H9 (cell line): Measurements from ENCODE around the gene KCNH4. TPM values are rescaled to one million over a fixed set of nuclear protein-coding genes. Genes with fewer than 3 reads are reported as not detected.
A peak's percentile ranks its signal among the peaks of the same experiment; 100 is the strongest.

Experiments
- DNase-seq: peaks from one replicate; pipeline ENCODE4 v3.0.0-alpha.2; 2017
- H2AFZ ChIP-seq: one replicate; pipeline ENCODE4 v1.6.1; 2013; ENCODE audit warnings: mild to moderate bottlenecking, low read length, control low read depth, moderate library complexity
- H2AK5ac ChIP-seq: 2 replicates; pipeline ENCODE4 v1.6.1; 2013; ENCODE audit warnings: low read length, control low read depth, mixed read lengths; ENCODE audit not compliant: insufficient read length
- H2BK120ac ChIP-seq: one replicate; pipeline ENCODE4 v1.6.1; 2013; ENCODE audit warnings: low read depth, mild to moderate bottlenecking, low read length, control low read depth, inconsistent platforms; ENCODE audit not compliant: poor library complexity, severe bottlenecking
- H2BK12ac ChIP-seq: 2 replicates; pipeline ENCODE4 v1.6.1; 2013; ENCODE audit warnings: low read length, control low read depth, mixed read lengths, low read depth; ENCODE audit not compliant: insufficient read length
- H2BK15ac ChIP-seq: 2 replicates; pipeline ENCODE4 v1.6.1; 2013; ENCODE audit warnings: low read depth, low read length, control low read depth
- H2BK20ac ChIP-seq: one replicate; pipeline ENCODE4 v1.6.1; 2013; ENCODE audit warnings: low read depth, mild to moderate bottlenecking, low read length, control low read depth, inconsistent platforms; ENCODE audit not compliant: poor library complexity, severe bottlenecking
- H2BK5ac ChIP-seq: 2 replicates; pipeline ENCODE4 v1.6.1; 2013; ENCODE audit warnings: low read length, control low read depth, mixed read lengths; ENCODE audit not compliant: insufficient read length
- H3K14ac ChIP-seq: 2 replicates; pipeline ENCODE4 v1.6.1; 2013; ENCODE audit warnings: low read length, control low read depth; ENCODE audit not compliant: insufficient read depth
- H3K18ac ChIP-seq: 2 replicates; pipeline ENCODE4 v1.6.1; 2013; ENCODE audit warnings: low read depth, mild to moderate bottlenecking, mixed read lengths, low read length, control low read depth; ENCODE audit not compliant: insufficient read length
- H3K23ac ChIP-seq: 2 replicates; pipeline ENCODE4 v1.6.1; 2013; ENCODE audit warnings: low read length, control low read depth, mixed read lengths, low read depth; ENCODE audit not compliant: insufficient read length
- H3K23me2 ChIP-seq: 2 replicates; pipeline ENCODE4 v1.6.1; 2013; ENCODE audit warnings: low read depth, mild to moderate bottlenecking, mixed read lengths, low read length, control low read depth; ENCODE audit not compliant: insufficient read length, poor library complexity, severe bottlenecking
- H3K27ac ChIP-seq: 2 replicates; pipeline ENCODE4 v1.5.1; 2013; ENCODE audit warnings: low read length, control low read depth, mixed read lengths, low read depth; ENCODE audit not compliant: insufficient read length
- H3K27me3 ChIP-seq: 2 replicates; pipeline ENCODE4 v1.6.1; 2013; ENCODE audit warnings: low read length, control low read depth, inconsistent platforms; ENCODE audit not compliant: insufficient read depth
- H3K4ac ChIP-seq: 2 replicates; pipeline ENCODE4 v1.6.1; 2013; ENCODE audit warnings: low read depth, mild to moderate bottlenecking, control low read depth, inconsistent platforms, low read length, moderate library complexity
- H3K4me1 ChIP-seq: 2 replicates; pipeline ENCODE4 v1.6.1; 2013; ENCODE audit warnings: low read length, control low read depth, inconsistent platforms; ENCODE audit not compliant: insufficient read depth
- H3K4me2 ChIP-seq: 2 replicates; pipeline ENCODE4 v1.6.1; 2013; ENCODE audit warnings: low read length, control low read depth, mixed read lengths; ENCODE audit not compliant: insufficient read length, insufficient read depth
- H3K56ac ChIP-seq: 2 replicates; pipeline ENCODE4 v1.6.1; 2013; ENCODE audit warnings: low read depth, mild to moderate bottlenecking, mixed read lengths, low read length, control low read depth; ENCODE audit not compliant: insufficient read length
- H3K79me1 ChIP-seq: 2 replicates; pipeline ENCODE4 v1.6.1; 2013; ENCODE audit warnings: low read depth, mild to moderate bottlenecking, moderate library complexity, low read length, control low read depth, inconsistent platforms; ENCODE audit not compliant: insufficient read depth, poor library complexity, severe bottlenecking
- H3K79me2 ChIP-seq: 2 replicates; pipeline ENCODE4 v1.6.1; 2013; ENCODE audit warnings: low read length, control low read depth, inconsistent platforms; ENCODE audit not compliant: insufficient read depth
- H3K9ac ChIP-seq: 2 replicates; pipeline ENCODE4 v1.6.1; 2013; ENCODE audit warnings: low read length, control low read depth, mixed read lengths; ENCODE audit not compliant: insufficient read length; ENCODE audit errors: extremely low read depth
- H3K9me3 ChIP-seq: one replicate; pipeline ENCODE4 v1.6.1; 2013; ENCODE audit warnings: low read depth, low read length, inconsistent platforms; ENCODE audit not compliant: control insufficient read depth
- H3T11ph ChIP-seq: one replicate; pipeline ENCODE4 v1.6.1; 2013; ENCODE audit warnings: mild to moderate bottlenecking, low read length, control low read depth, inconsistent platforms
- H4K20me1 ChIP-seq: one replicate; pipeline ENCODE4 v1.6.1; 2013; ENCODE audit not compliant: control insufficient read depth, insufficient read length, insufficient read depth
- H4K5ac ChIP-seq: 2 replicates; pipeline ENCODE4 v1.6.1; 2013; ENCODE audit warnings: low read depth, mild to moderate bottlenecking, mixed read lengths, low read length, control low read depth; ENCODE audit not compliant: insufficient read length
- H4K8ac ChIP-seq: replicated peaks from 2 replicates; pipeline ENCODE4 v1.6.1; 2013; ENCODE audit warnings: low read length, control low read depth, mixed read lengths, low read depth; ENCODE audit not compliant: insufficient read length
- H4K91ac ChIP-seq: 2 replicates; pipeline ENCODE4 v1.6.1; 2013; ENCODE audit warnings: low read depth, mild to moderate bottlenecking, moderate library complexity, mixed read lengths, low read length, control low read depth; ENCODE audit not compliant: insufficient read length
- H3K27ac Mint-ChIP-seq, 3 experiments: 2 replicates in 2 of 3; 3 replicates in 1 of 3; pipeline ENCODE4 v1.8.0; 2020 to 2021; ENCODE audit warnings: mixed read lengths in 3 of 3, mild to moderate bottlenecking in 1 of 3, moderate library complexity in 1 of 3
- H3K27me3 Mint-ChIP-seq: 2 replicates; pipeline ENCODE4 v1.8.0; 2021; ENCODE audit warnings: low read depth, mild to moderate bottlenecking, moderate library complexity, mixed read lengths
- H3K36me3 Mint-ChIP-seq, 3 experiments: 2 replicates in 2 of 3; 3 replicates in 1 of 3; pipeline ENCODE4 v1.8.0; 2020 to 2021; ENCODE audit warnings: low read depth in 3 of 3, mixed read lengths in 3 of 3; ENCODE audit not compliant: insufficient read depth in 1 of 3
- H3K4me1 Mint-ChIP-seq, 2 experiments: 2 replicates each; pipeline ENCODE4 v1.8.0; 2020; ENCODE audit warnings: mixed read lengths in 2 of 2
- H3K4me3 Mint-ChIP-seq, 2 experiments: 2 replicates in 1 of 2; 3 replicates in 1 of 2; pipeline ENCODE4 v1.8.0; 2020 to 2021; ENCODE audit warnings: mild to moderate bottlenecking in 2 of 2, mixed read lengths in 2 of 2, moderate library complexity in 1 of 2
- H3K9me3 Mint-ChIP-seq, 2 experiments: 2 replicates in 1 of 2; 3 replicates in 1 of 2; pipeline ENCODE4 v1.8.0; 2020; ENCODE audit warnings: mild to moderate bottlenecking in 2 of 2, mixed read lengths in 2 of 2, moderate library complexity in 1 of 2
- WGBS: extraction: QIAGEN DNeasy Blood & Tissue Kit; methylation state at CpG from one replicate; pipeline ENCODE4 v1.1.7; 2013; ENCODE audit warnings: missing lambda C conversion rate, low lambda C conversion rate, mixed read lengths; ENCODE audit not compliant: insufficient read length; ENCODE audit errors: extremely low coverage; 5-methylcytosine and 5-hydroxymethylcytosine counted together
- total RNA-seq: library from RNA; stranded (reverse); gene quantifications from 2 replicates; pipeline ENCODE4 v1.2.1, GENCODE V29; 2021
- TF ChIP-seq, protein P1 (sequence below): fragments of 200-600 bp; sonication (generic); conservative IDR thresholded peaks from 3 replicates; pipeline ENCODE4 v1.8.0; 2021; ENCODE audit warnings: antibody characterized with exemption, mild to moderate bottlenecking

The KCNH4 gene
- total RNA-seq, 1 experiment from 2014 or later: not detected

DNA sequence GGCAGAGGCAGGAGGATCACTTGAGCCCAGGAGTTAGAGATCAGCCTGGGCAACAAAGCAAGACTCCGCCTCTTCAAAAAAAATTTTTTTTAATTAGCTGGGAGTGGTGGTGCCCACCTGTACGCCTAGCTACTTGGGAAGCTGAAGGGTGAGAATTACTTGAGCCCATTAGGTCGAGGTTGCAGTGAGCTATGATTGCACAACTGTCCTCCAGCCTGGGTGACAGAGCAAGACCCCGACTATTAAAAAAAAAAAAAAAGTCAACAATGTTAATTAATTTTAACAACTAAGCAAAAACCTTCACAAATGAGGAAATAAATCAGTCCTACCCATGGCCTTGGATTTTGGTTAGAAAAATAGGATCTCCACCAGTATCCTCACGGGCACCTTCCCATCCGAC is 73.8 kb downstream of the KCNH4 start:
- Mint-ChIP-seq H3K27ac (peak overlapping the region in 1 of 3 experiments; percentile 97; a peak in 1 of 7 replicates), H3K4me1 (peaks cover 23 to 26% of the 10 kb centered on the region in 2 experiments), H3K9me3 (no peaks in the 10 kb centered on the region), H3K4me3 (peak overlapping the region; percentile 74 to 86), H3K36me3 (no peaks in the 10 kb centered on the region), H3K27me3 (peaks cover 9% of the 10 kb centered on the region)
- no peaks in the 10 kb centered on the region for H3K79me1 ChIP-seq
- no peaks in the 10 kb centered on the region for H3K9me3 ChIP-seq
- H3K27ac ChIP-seq: no peak overlapping the region
- H2AK5ac ChIP-seq: no peak overlapping the region
- no peak overlapping the region for H2BK20ac ChIP-seq
- no peak overlapping the region for H3K4ac ChIP-seq
- no peak overlapping the region for H2BK5ac ChIP-seq
- TF ChIP-seq, protein P1, sequence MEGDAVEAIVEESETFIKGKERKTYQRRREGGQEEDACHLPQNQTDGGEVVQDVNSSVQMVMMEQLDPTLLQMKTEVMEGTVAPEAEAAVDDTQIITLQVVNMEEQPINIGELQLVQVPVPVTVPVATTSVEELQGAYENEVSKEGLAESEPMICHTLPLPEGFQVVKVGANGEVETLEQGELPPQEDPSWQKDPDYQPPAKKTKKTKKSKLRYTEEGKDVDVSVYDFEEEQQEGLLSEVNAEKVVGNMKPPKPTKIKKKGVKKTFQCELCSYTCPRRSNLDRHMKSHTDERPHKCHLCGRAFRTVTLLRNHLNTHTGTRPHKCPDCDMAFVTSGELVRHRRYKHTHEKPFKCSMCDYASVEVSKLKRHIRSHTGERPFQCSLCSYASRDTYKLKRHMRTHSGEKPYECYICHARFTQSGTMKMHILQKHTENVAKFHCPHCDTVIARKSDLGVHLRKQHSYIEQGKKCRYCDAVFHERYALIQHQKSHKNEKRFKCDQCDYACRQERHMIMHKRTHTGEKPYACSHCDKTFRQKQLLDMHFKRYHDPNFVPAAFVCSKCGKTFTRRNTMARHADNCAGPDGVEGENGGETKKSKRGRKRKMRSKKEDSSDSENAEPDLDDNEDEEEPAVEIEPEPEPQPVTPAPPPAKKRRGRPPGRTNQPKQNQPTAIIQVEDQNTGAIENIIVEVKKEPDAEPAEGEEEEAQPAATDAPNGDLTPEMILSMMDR: no peak
- H3K23me2 ChIP-seq: no peaks in the 10 kb centered on the region
- no peak overlapping the region for H4K91ac ChIP-seq
- H4K5ac ChIP-seq: no peak overlapping the region
- no peak for DNase-seq
- WGBS: no CpG with 5 or more reads among the region's 6 CpGs
- H2BK15ac ChIP-seq: no peak overlapping the region
- no peak overlapping the region for H2BK120ac ChIP-seq
- no peak overlapping the region for H3T11ph ChIP-seq
- H3K79me2 ChIP-seq: no peaks in the 10 kb centered on the region
- no peak overlapping the region for H3K18ac ChIP-seq
- H4K20me1 ChIP-seq: no peaks in the 10 kb centered on the region
- H2AFZ ChIP-seq: no peak overlapping the region
- no peak overlapping the region for H3K14ac ChIP-seq
- no peak overlapping the region for H3K56ac ChIP-seq
- H4K8ac ChIP-seq: no peak overlapping the region
- no peaks in the 10 kb centered on the region for H3K27me3 ChIP-seq
- H3K4me1 ChIP-seq: peaks cover 4% of the 10 kb centered on the region; the same call in 1 of the 2 replicates
- H2BK12ac ChIP-seq: no peak overlapping the region
- no peak overlapping the region for H3K23ac ChIP-seq
- H3K4me2 ChIP-seq: peak overlapping the region; percentile 53
- H3K9ac ChIP-seq: no peak overlapping the region

Other genes starting within 250 kb of the KCNH4 start
- gene CNP, start 214.3 kb downstream of the KCNH4 start, total RNA-seq: 78.5 and 79.7 TPM in 2 replicates
- gene DNAJC7, start 163.7 kb downstream of the KCNH4 start, total RNA-seq: 135 and 141 TPM in 2 replicates
- gene NKIRAS2, start 161.1 kb downstream of the KCNH4 start, total RNA-seq: 36.6 and 37.1 TPM in 2 replicates
- 1.0 and 1.2 TPM in 2 replicates for gene C17orf113, start 130.5 kb downstream of the KCNH4 start, total RNA-seq
- gene ZNF385C, start 82.7 kb downstream of the KCNH4 start, total RNA-seq: 2.8 and 3.1 TPM in 2 replicates
- gene DHX58, start 68.4 kb downstream of the KCNH4 start, total RNA-seq: 3.9 and 4.5 TPM in 2 replicates
- 39.1 and 43.5 TPM in 2 replicates for gene KAT2A, start 59.8 kb downstream of the KCNH4 start, total RNA-seq
- gene HSPB9, start 58.3 kb downstream of the KCNH4 start, total RNA-seq: 0.15 and 0.18 TPM in 2 replicates
- gene RAB5C, start 26.2 kb downstream of the KCNH4 start, total RNA-seq: 73.8 and 75.7 TPM in 2 replicates
- not detected in 2 replicates for gene HCRT, start 4.3 kb upstream of the KCNH4 start, total RNA-seq
- gene GHDC, start 13.4 kb upstream of the KCNH4 start, total RNA-seq: 8.5 and 11.0 TPM in 2 replicates
- 42.9 and 46.2 TPM in 2 replicates for gene STAT5B, start 95.2 kb upstream of the KCNH4 start, total RNA-seq
- 4.3 and 6.4 TPM in 2 replicates for gene STAT5A, start 107.4 kb upstream of the KCNH4 start, total RNA-seq
- 82.1 and 83.2 TPM in 2 replicates for gene STAT3, start 207.3 kb upstream of the KCNH4 start, total RNA-seq
- 65.2 and 70.0 TPM in 2 replicates for gene CAVIN1, start 242.1 kb upstream of the KCNH4 start, total RNA-seq